ENCODE measurements around the gene MMRN1.

Gene MMRN1

DNA sequence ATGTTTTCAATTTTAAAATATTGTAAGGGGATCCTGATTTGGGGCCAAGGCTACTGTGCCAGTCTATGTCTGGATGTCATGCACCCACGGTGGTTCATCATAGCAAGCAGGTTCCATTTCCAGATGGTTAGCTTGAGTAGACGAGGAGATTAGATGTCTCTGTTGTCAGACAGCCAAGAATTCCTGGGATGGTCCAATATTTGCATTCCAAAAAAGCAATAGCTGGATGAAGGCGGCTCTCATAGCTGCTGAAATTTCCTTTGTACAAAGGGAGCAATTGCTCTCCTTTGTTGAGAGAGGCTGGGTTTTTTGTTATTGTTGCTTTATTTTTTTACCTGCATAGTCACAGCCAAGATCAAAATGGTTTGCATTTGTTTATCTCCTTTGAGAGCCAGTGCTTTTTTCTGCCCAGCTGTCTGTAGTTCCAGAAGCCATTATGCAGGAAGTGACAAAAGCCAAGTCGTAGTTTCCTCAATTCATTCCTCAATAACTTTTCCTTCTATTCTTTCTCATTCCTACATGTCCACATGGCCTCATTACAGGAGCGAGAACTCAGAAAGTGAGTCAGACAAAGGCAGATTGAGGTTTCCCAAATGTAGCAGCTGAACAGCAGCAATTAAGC lies 107.9 kb downstream of the MMRN1 start:
- no peak for DNase-seq (ENCODE audit: low read depth)
- TF ChIP-seq, protein P1, sequence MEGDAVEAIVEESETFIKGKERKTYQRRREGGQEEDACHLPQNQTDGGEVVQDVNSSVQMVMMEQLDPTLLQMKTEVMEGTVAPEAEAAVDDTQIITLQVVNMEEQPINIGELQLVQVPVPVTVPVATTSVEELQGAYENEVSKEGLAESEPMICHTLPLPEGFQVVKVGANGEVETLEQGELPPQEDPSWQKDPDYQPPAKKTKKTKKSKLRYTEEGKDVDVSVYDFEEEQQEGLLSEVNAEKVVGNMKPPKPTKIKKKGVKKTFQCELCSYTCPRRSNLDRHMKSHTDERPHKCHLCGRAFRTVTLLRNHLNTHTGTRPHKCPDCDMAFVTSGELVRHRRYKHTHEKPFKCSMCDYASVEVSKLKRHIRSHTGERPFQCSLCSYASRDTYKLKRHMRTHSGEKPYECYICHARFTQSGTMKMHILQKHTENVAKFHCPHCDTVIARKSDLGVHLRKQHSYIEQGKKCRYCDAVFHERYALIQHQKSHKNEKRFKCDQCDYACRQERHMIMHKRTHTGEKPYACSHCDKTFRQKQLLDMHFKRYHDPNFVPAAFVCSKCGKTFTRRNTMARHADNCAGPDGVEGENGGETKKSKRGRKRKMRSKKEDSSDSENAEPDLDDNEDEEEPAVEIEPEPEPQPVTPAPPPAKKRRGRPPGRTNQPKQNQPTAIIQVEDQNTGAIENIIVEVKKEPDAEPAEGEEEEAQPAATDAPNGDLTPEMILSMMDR (IDR thresholded peaks at IDR 0.05; ENCODE audit: low read length, missing control alignments), result no peak

More for the DNA sequence above, 107.9 kb downstream of the MMRN1 start:
- no peak overlapping the region for H3K4me3 ChIP-seq (replicated peaks; ENCODE audit: low read depth, low read length)
